Astrocyte (in vitro differentiated cells and primary cell): ENCODE results near the gene ASB5.

Experiments
- EZH2 ChIP-seq: IDR thresholded peaks from 2 replicates; pipeline ENCODE4 v1.6.1; 2012; ENCODE audit warnings: mild to moderate bottlenecking, low read length, inconsistent platforms; ENCODE audit not compliant: insufficient read depth
- TF ChIP-seq, protein P1 (sequence below): IDR thresholded peaks from 2 replicates; pipeline ENCODE4 v1.5.1; 2011; ENCODE audit warnings: low read depth, mild to moderate bottlenecking, inconsistent platforms, low read length, moderate library complexity; ENCODE audit not compliant: insufficient read depth

DNA sequence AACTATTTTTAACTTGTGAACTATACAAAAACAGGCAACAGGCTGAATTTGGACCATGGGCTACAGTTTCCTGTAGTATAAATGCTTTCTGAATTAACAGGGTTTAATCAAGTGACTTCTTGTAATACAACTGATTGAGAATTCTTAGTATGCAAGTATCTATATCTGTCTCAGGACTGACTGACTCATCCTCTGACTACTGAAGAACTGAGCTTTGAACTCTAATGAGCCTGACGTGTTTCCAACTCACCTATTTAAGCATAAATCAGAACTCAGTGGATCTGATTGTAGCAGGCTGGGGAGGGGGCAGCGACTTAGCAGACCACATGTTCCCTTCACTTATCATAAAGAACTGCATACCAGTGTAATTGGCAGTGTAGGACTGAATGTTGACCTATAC lies 81.4 kb downstream of the ASB5 start:
- TF ChIP-seq, protein P1, sequence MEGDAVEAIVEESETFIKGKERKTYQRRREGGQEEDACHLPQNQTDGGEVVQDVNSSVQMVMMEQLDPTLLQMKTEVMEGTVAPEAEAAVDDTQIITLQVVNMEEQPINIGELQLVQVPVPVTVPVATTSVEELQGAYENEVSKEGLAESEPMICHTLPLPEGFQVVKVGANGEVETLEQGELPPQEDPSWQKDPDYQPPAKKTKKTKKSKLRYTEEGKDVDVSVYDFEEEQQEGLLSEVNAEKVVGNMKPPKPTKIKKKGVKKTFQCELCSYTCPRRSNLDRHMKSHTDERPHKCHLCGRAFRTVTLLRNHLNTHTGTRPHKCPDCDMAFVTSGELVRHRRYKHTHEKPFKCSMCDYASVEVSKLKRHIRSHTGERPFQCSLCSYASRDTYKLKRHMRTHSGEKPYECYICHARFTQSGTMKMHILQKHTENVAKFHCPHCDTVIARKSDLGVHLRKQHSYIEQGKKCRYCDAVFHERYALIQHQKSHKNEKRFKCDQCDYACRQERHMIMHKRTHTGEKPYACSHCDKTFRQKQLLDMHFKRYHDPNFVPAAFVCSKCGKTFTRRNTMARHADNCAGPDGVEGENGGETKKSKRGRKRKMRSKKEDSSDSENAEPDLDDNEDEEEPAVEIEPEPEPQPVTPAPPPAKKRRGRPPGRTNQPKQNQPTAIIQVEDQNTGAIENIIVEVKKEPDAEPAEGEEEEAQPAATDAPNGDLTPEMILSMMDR: no peak
- no peak for TF ChIP-seq EZH2
